Transverse colon (tissue), 4 donors: ENCODE data around the gene OS9. TPM values are rescaled to one million over a fixed set of nuclear protein-coding genes. Genes with fewer than 3 reads are reported as not detected.
A peak's percentile ranks its signal among the peaks of the same experiment; 100 is the strongest.

Experiments
- DNase-seq: peaks from one replicate; pipeline ENCODE4 v3.0.0-alpha.2; 2019
- H3K27ac ChIP-seq, 4 donors: fragments of 200-600 bp; sonication (generic); 2 replicates each; pipeline ENCODE4 v1.5.1; 2016 to 2018; ENCODE audit warnings: inconsistent platforms in 4 of 4
- H3K27me3 ChIP-seq: fragments of 200-600 bp; sonication (generic); 2 replicates; pipeline ENCODE4 v1.5.1; 2017; ENCODE audit warnings: inconsistent platforms
- H3K36me3 ChIP-seq, 4 donors: fragments of 200-600 bp; sonication (generic); 2 replicates each; pipeline ENCODE4 v1.5.1; 2017 to 2019; ENCODE audit warnings: inconsistent platforms in 4 of 4
- H3K4me1 ChIP-seq, 4 donors: fragments of 200-600 bp; sonication (generic); 2 replicates each; pipeline ENCODE4 v1.5.1; 2017 to 2020; ENCODE audit warnings: inconsistent platforms in 4 of 4
- H3K4me3 ChIP-seq, 4 donors: fragments of 200-600 bp; sonication (generic); 1 replicate in 1 of 4; 2 replicates in 3 of 4; pipeline versions ENCODE4 v1.5.1 to v1.6.1; 2017 to 2019; ENCODE audit warnings: inconsistent platforms in 4 of 4
- H3K9me3 ChIP-seq, 2 donors: fragments of 200-600 bp; sonication (generic); 2 replicates each; pipeline ENCODE4 v1.5.1; 2017 to 2019; ENCODE audit warnings: inconsistent platforms in 2 of 2
- CTCF ChIP-seq, 5 experiments: fragments of 200-600 bp in 3 of 5; fragments of 450-650 bp in 2 of 5; sonication (generic) in 3 of 5; IDR thresholded peaks; 1 replicate in 2 of 5; 2 replicates in 3 of 5; pipeline ENCODE4 v1.5.1; 2016 to 2017; ENCODE audit warnings: antibody characterized with exemption in 5 of 5, inconsistent platforms in 3 of 5, mild to moderate bottlenecking in 2 of 5, moderate library complexity in 1 of 5
- EP300 ChIP-seq: sonication (generic); formaldehyde crosslinking; IDR thresholded peaks from one replicate; pipeline ENCODE4 v1.6.1; 2017; ENCODE audit warnings: antibody characterized with exemption, low read depth
- POLR2A ChIP-seq: fragments of 450-650 bp; IDR thresholded peaks from one replicate; pipeline ENCODE4 v1.6.1; 2016; ENCODE audit warnings: antibody characterized with exemption, mild to moderate bottlenecking, moderate library complexity
- POLR2AphosphoS5 ChIP-seq, 3 donors: sonication (generic); formaldehyde crosslinking; IDR thresholded peaks; one replicate each; pipeline ENCODE4 v1.6.1; 2016; ENCODE audit warnings: antibody characterized with exemption in 3 of 3
- WGBS, 2 donors: methylation state at CpG; one replicate each; pipeline ENCODE4 v1.1.5; 2018; ENCODE audit warnings: low coverage in 1 of 2; 5-methylcytosine and 5-hydroxymethylcytosine counted together
- in situ Hi-C, 4 donors: fragments of 200-750 bp; cut with MboI; loops; one replicate each; pipeline versions ENCODE4 v1.15.0 to v1.15.1; 2017; ENCODE audit warnings: low sequenced_read_pairs in 3 of 4, low pct_ligation_motif_present in 1 of 4, low pct_unique_long_range_greater_than_20kb in 1 of 4
- intact Hi-C: fragments of 100-400 bp; cut with DNase I; formaldehyde crosslinking; loops from one replicate; pipeline ENCODE4 v1.15.1; 2023; ENCODE audit warnings: low total_unique reads
- total RNA-seq, 4 donors: library from RNA; depleted of rRNA; stranded (reverse); fragments of >200 nt; gene quantifications; one replicate each; pipeline ENCODE4 v1.1.0, GENCODE V29; 2016

The OS9 gene
- total RNA-seq, 4 donors from 2014 or later = 187 to 362 (median 249) TPM

GRCh38 chr12:57738661-57739237 is 44.8 kb downstream of the OS9 start, which contains the start of gene AGAP2:
Gene AGAP2 (minus strand): TSS chr12:57738742. CDS start chr12:57738246, 496 bp downstream.
- intact Hi-C loops = no loop called here
- DNase-seq = no peak
- no peaks in the 10 kb centered on the region for H3K36me3 ChIP-seq
- 8 to 35% methylated on average over 12 to 36 of the region's 36 CpGs for WGBS, 2 donors
- TF ChIP-seq CTCF (IDR thresholded peaks at IDR 0.05) (no peak), EP300 (no peak), POLR2AphosphoS5 (IDR thresholded peaks at IDR 0.05) (no peak), POLR2A (no peak)
- H3K27ac ChIP-seq = no peak within 1 kb of the TSS
- H3K4me3 ChIP-seq = peak within 1 kb of the TSS in 2 of 4 donors; percentile 23 to 35
- in situ Hi-C loops = no loop called here
- H3K4me1 ChIP-seq = peaks cover 20 to 41% (median 26%) of the 10 kb centered on the region in 4 donors
- H3K27me3 ChIP-seq = peaks cover 70% of the 10 kb centered on the region
- H3K9me3 ChIP-seq = no peaks in the 10 kb centered on the region

GRCh38 chr12:57739387-57739786 is 45.5 kb downstream of the OS9 start:
- Histone ChIP-seq H3K4me1 (peaks cover 20 to 47% (median 28%) of the 10 kb centered on the region in 4 donors), H3K4me3 (no peak overlapping the region), H3K36me3 (no peaks in the 10 kb centered on the region), H3K27ac (no peak overlapping the region), H3K27me3 (peaks cover 63% of the 10 kb centered on the region), H3K9me3 (no peaks in the 10 kb centered on the region)
- 37% methylated on average over 7 of the region's 7 CpGs; no CpG with 5 or more reads in 1 of the 2 donors for WGBS, 2 donors
- TF ChIP-seq EP300 = no peak
- TF ChIP-seq POLR2AphosphoS5 (IDR thresholded peaks at IDR 0.05) = no peak
- no peak for TF ChIP-seq POLR2A
- TF ChIP-seq CTCF (IDR thresholded peaks at IDR 0.05) = no peak
- no peak for DNase-seq
- in situ Hi-C loops (no loop called here), intact Hi-C loops (no loop called here)

- in situ Hi-C loops = no loop called here
- TF ChIP-seq EP300 (no peak), CTCF (IDR thresholded peaks at IDR 0.05) (no peak), POLR2A (no peak), POLR2AphosphoS5 (IDR thresholded peaks at IDR 0.05) (no peak)
- Histone ChIP-seq H3K27ac (no peak overlapping the region), H3K36me3 (no peaks in the 10 kb centered on the region), H3K4me3 (no peak overlapping the region), H3K4me1 (peaks cover 20 to 48% (median 28%) of the 10 kb centered on the region in 4 donors), H3K27me3 (peaks cover 57% of the 10 kb centered on the region), H3K9me3 (no peaks in the 10 kb centered on the region)
- intact Hi-C loops = no loop called here
- DNase-seq = no peak
- 55% methylated on average over 10 of the region's 10 CpGs; no CpG with 5 or more reads in 1 of the 2 donors for WGBS, 2 donors
These were observed 46.1 kb downstream of the OS9 start for GRCh38 chr12:57739914-57740538.

GRCh38 chr12:57740656-57741412 is 46.9 kb downstream of the OS9 start:
- TF ChIP-seq EP300 = no peak
- no peak for TF ChIP-seq POLR2A
- TF ChIP-seq POLR2AphosphoS5 (IDR thresholded peaks at IDR 0.05) = no peak
- no peak for TF ChIP-seq CTCF (IDR thresholded peaks at IDR 0.05)
- intact Hi-C loops = no loop called here
- peaks cover 25 to 48% (median 28%) of the 10 kb centered on the region in 4 donors for H3K4me1 ChIP-seq
- in situ Hi-C loops = no loop called here
- H3K27me3 ChIP-seq = peaks cover 49% of the 10 kb centered on the region
- no peak overlapping the region for H3K27ac ChIP-seq
- DNase-seq = peak; percentile 58
- H3K4me3 ChIP-seq = peak overlapping the region in 2 of 4 donors; percentile 21 to 37
- H3K9me3 ChIP-seq = no peaks in the 10 kb centered on the region
- 54 to 62% methylated on average over 3 to 5 of the region's 5 CpGs for WGBS, 2 donors
- no peaks in the 10 kb centered on the region for H3K36me3 ChIP-seq
